ENCODE results near the gene PLEKHA5. TPM values are rescaled to one million over a fixed set of nuclear protein-coding genes. Genes with fewer than 3 reads are reported as not detected.

Gene PLEKHA5
- total RNA-seq, 1 donor from 2014 or later = 55.5 TPM

- DNase-seq = no peak
- no peak for ATAC-seq (ENCODE audit: poor library complexity)
- intact Hi-C loops (cut with DNase I) = no loop called here
Observed at GRCh38 chr12:19242581-19242980, 113.0 kb downstream of the PLEKHA5 start.

GRCh38 chr12:19243551-19243950 lies 114.0 kb downstream of the PLEKHA5 start:
- DNase-seq (no peak), ATAC-seq (ENCODE audit: poor library complexity) (no peak)
- intact Hi-C loops (cut with DNase I) = no loop called here

GRCh38 chr12:19244312-19244711 lies 114.8 kb downstream of the PLEKHA5 start:
- DNase-seq (no peak), ATAC-seq (ENCODE audit: poor library complexity) (peak; percentile 62)
- intact Hi-C loops (cut with DNase I) = no loop called here

GRCh38 chr12:19245106-19245505 lies 115.6 kb downstream of the PLEKHA5 start:
- intact Hi-C loops (cut with DNase I) = no loop called here
- ATAC-seq (ENCODE audit: poor library complexity) (peak; percentile 34), DNase-seq (no peak)

- DNase-seq (no peak), ATAC-seq (ENCODE audit: poor library complexity) (no peak)
- intact Hi-C loops (cut with DNase I) = no loop called here
Observed at GRCh38 chr12:19245666-19246065, 116.1 kb downstream of the PLEKHA5 start.

- intact Hi-C loops (cut with DNase I) = no loop called here
- no peak for DNase-seq
- no peak for ATAC-seq (ENCODE audit: poor library complexity)
Observed at GRCh38 chr12:19246933-19247332, 117.4 kb downstream of the PLEKHA5 start.

GRCh38 chr12:19248929-19249602 lies 119.5 kb downstream of the PLEKHA5 start:
- DNase-seq (no peak), ATAC-seq (ENCODE audit: poor library complexity) (no peak)
- intact Hi-C loops (cut with DNase I) = no loop called here

- no peak for DNase-seq
- intact Hi-C loops (cut with DNase I) = no loop called here
- peak; percentile 40 for ATAC-seq (ENCODE audit: poor library complexity)
Observed at GRCh38 chr12:19251481-19252132, 122.1 kb downstream of the PLEKHA5 start.

GRCh38 chr12:19260135-19260534 lies 130.6 kb downstream of the PLEKHA5 start:
- no peak for DNase-seq
- intact Hi-C loops (cut with DNase I) = no loop called here
- ATAC-seq (ENCODE audit: poor library complexity) = no peak

- DNase-seq = no peak
- intact Hi-C loops (cut with DNase I) = no loop called here
Observed at GRCh38 chr12:19261773-19262172, 132.2 kb downstream of the PLEKHA5 start.

GRCh38 chr12:19263672-19264071 lies 134.1 kb downstream of the PLEKHA5 start:
- intact Hi-C loops (cut with DNase I) = no loop called here

More at GRCh38 chr12:19261773-19262172, 132.2 kb downstream of the PLEKHA5 start:
- ATAC-seq (ENCODE audit: poor library complexity) = no peak

GRCh38 chr12:19273482-19274330 lies 144.2 kb downstream of the PLEKHA5 start:
- DNase-seq (peak; percentile 81), ATAC-seq (ENCODE audit: poor library complexity) (peak; percentile 81)
- intact Hi-C loops (cut with DNase I) = no loop called here

More at GRCh38 chr12:19263672-19264071, 134.1 kb downstream of the PLEKHA5 start:
- ATAC-seq (ENCODE audit: poor library complexity) (no peak), DNase-seq (no peak)

GRCh38 chr12:19276767-19277166 lies 147.2 kb downstream of the PLEKHA5 start:
- DNase-seq (no peak), ATAC-seq (ENCODE audit: poor library complexity) (no peak)
- intact Hi-C loops (cut with DNase I) = loop anchor here (5.0 kb wide), 1 partner anchor 79 kb away; no protein-coding TSS in a partner anchor

- intact Hi-C loops (cut with DNase I) = loop anchor here (5.0 kb wide), 1 partner anchor 80 kb away; no protein-coding TSS in a partner anchor
Observed at GRCh38 chr12:19277711-19278110, 148.2 kb downstream of the PLEKHA5 start.

GRCh38 chr12:19278407-19278806 lies 148.9 kb downstream of the PLEKHA5 start:
- ATAC-seq (ENCODE audit: poor library complexity) (no peak), DNase-seq (no peak)
- intact Hi-C loops (cut with DNase I) = loop anchor here (5.0 kb wide), 1 partner anchor 81 kb away; no protein-coding TSS in a partner anchor

More at GRCh38 chr12:19277711-19278110, 148.2 kb downstream of the PLEKHA5 start:
- DNase-seq (no peak), ATAC-seq (ENCODE audit: poor library complexity) (no peak)

- no peak for DNase-seq
- intact Hi-C loops (cut with DNase I) = no loop called here
- no peak for ATAC-seq (ENCODE audit: poor library complexity)
Observed at GRCh38 chr12:19282133-19282699, 152.7 kb downstream of the PLEKHA5 start.

- no peak for DNase-seq
- intact Hi-C loops (cut with DNase I) = no loop called here
- no peak for ATAC-seq (ENCODE audit: poor library complexity)
Observed at GRCh38 chr12:19284658-19285057, 155.1 kb downstream of the PLEKHA5 start.

GRCh38 chr12:19285793-19286448 lies 156.4 kb downstream of the PLEKHA5 start:
- no peak for DNase-seq
- intact Hi-C loops (cut with DNase I) = no loop called here
- ATAC-seq (ENCODE audit: poor library complexity) = no peak

Data from Right ventricle myocardium superior (tissue), 1 donor.